Measurements from ENCODE around the gene DLG2. TPM values are rescaled to one million over a fixed set of nuclear protein-coding genes. Genes with fewer than 3 reads are reported as not detected.

The DLG2 gene
- total and polyA plus RNA-seq, 9 of the 15 experiments (the other 6 are each of a cell fraction or from before 2014, with no cell fraction given) = 0.52 to 1.6 (median 0.95) TPM

- ChIA-PET POLR2A (no interaction called here), CTCF (ENCODE audit: low intra/inter-chr PET ratio) (no interaction called here)
- ATAC-seq = no peak
- Histone ChIP-seq H3K4me1 (replicated peaks in 1 of 2; ENCODE audit: control insufficient read depth in 2 of 2, insufficient read depth in 2 of 2, low read length in 2 of 2) (no peaks in the 10 kb centered on the region), H3K9ac (ENCODE audit: insufficient read depth in 1 of 2, low read depth in 2 of 2, low read length in 2 of 2) (no peak overlapping the region), H2AFZ (ENCODE audit: low read depth, low read length) (no peak overlapping the region), H3K9me1 (ENCODE audit: control insufficient read depth, insufficient read depth, low read length) (no peaks in the 10 kb centered on the region), H3K36me3 (ENCODE audit: control insufficient read depth, insufficient read depth, low read length) (no peaks in the 10 kb centered on the region), H3K27me3 (ENCODE audit: control insufficient read depth in 2 of 2, insufficient read depth in 2 of 2, low read length in 2 of 2) (no peaks in the 10 kb centered on the region), H4K20me1 (replicated peaks; ENCODE audit: control insufficient read depth, insufficient read depth, low read length) (no peaks in the 10 kb centered on the region), H3K79me2 (ENCODE audit: control insufficient read depth, insufficient read depth, low read length) (no peaks in the 10 kb centered on the region), H3K4me2 (ENCODE audit: insufficient read depth, low read length) (no peak overlapping the region), H3K4me3 (no peak overlapping the region), H3K9me3 (replicated peaks; ENCODE audit: control insufficient read depth, insufficient read depth, low read depth, low read length) (no peaks in the 10 kb centered on the region), H3K27ac (ENCODE audit: extremely low read depth, low read depth, low read length) (no peak overlapping the region)
- DNase-seq (ENCODE audit: extremely low read depth in 1 of 4, low spot score in 3 of 4) = no peak
- in situ Hi-C loops (cut with MboI) (no loop called here), intact Hi-C loops (cut with micrococcal nuclease) (no loop called here)
- FAIRE-seq = no peak
- TF ChIP-seq CREB3L1 (IDR thresholded peaks at IDR 0.05; ENCODE audit: borderline replicate concordance, low read depth) (no peak), THRAP3 (IDR thresholded peaks at IDR 0.05; ENCODE audit: borderline replicate concordance) (no peak)
- 2% methylated on average over 3 of the region's 3 CpGs for WGBS (ENCODE audit: insufficient coverage, low coverage, missing lambda C conversion rate)
- no TSS peak for BruUV-seq (replicated peaks)
Observed at GRCh38 chr11:83583757-83584366, 2043.3 kb downstream of the DLG2 start.

- no peak overlapping the region for H3K4me2 ChIP-seq (ENCODE audit: insufficient read depth, low read length)
- FAIRE-seq (no peak), ATAC-seq (no peak), DNase-seq (ENCODE audit: extremely low read depth in 1 of 4, low spot score in 3 of 4) (no peak)
- intact Hi-C loops (cut with micrococcal nuclease) = no loop called here
- no peaks in the 10 kb centered on the region for H3K4me1 ChIP-seq (replicated peaks in 1 of 2; ENCODE audit: control insufficient read depth in 2 of 2, insufficient read depth in 2 of 2, low read length in 2 of 2)
- no peaks in the 10 kb centered on the region for H3K9me3 ChIP-seq (replicated peaks; ENCODE audit: control insufficient read depth, insufficient read depth, low read depth, low read length)
- no peak overlapping the region for H2AFZ ChIP-seq (ENCODE audit: low read depth, low read length)
- H4K20me1 ChIP-seq (replicated peaks; ENCODE audit: control insufficient read depth, insufficient read depth, low read length) = no peaks in the 10 kb centered on the region
- WGBS (ENCODE audit: insufficient coverage, low coverage, missing lambda C conversion rate) = 0% methylated on average over 2 of the region's 2 CpGs
- H3K79me2 ChIP-seq (ENCODE audit: control insufficient read depth, insufficient read depth, low read length) = no peaks in the 10 kb centered on the region
- ChIA-PET CTCF (ENCODE audit: low intra/inter-chr PET ratio) (no interaction called here), POLR2A (no interaction called here)
- no peaks in the 10 kb centered on the region for H3K36me3 ChIP-seq (ENCODE audit: control insufficient read depth, insufficient read depth, low read length)
- H3K9me1 ChIP-seq (ENCODE audit: control insufficient read depth, insufficient read depth, low read length) = no peaks in the 10 kb centered on the region
- H3K9ac ChIP-seq (ENCODE audit: insufficient read depth in 1 of 2, low read depth in 2 of 2, low read length in 2 of 2) = no peak overlapping the region
- no peaks in the 10 kb centered on the region for H3K27me3 ChIP-seq (ENCODE audit: control insufficient read depth in 2 of 2, insufficient read depth in 2 of 2, low read length in 2 of 2)
- in situ Hi-C loops (cut with MboI) = no loop called here
- H3K4me3 ChIP-seq = no peak overlapping the region
- BruUV-seq (replicated peaks) = no TSS peak
- TF ChIP-seq GATAD2B (IDR thresholded peaks at IDR 0.05; ENCODE audit: borderline replicate concordance) = no peak
- H3K27ac ChIP-seq (ENCODE audit: extremely low read depth, low read depth, low read length) = no peak overlapping the region
Observed at GRCh38 chr11:83574519-83574918, 2052.6 kb downstream of the DLG2 start.

Data from K562 (cell line).